Keratinocyte (primary cell): ENCODE results near the gene TRAM2. TPM values are rescaled to one million over a fixed set of nuclear protein-coding genes. Genes with fewer than 3 reads are reported as not detected.

Experiments used
- DNase-seq: peaks from one replicate; pipeline ENCODE4 v3.0.0-alpha.2; 2011; ENCODE audit warnings: low read depth, missing footprints, low spot score
- FAIRE-seq: peaks from 2 replicates; lab custom pipeline; 2011; peaks lifted over from hg19 to GRCh38; lab: Jason Lieb, UNC
- H2AFZ ChIP-seq: 2 replicates; pipeline ENCODE4 v1.6.0; 2012; ENCODE audit warnings: low read length, control low read depth, inconsistent platforms; ENCODE audit not compliant: control insufficient read depth
- H3K27ac ChIP-seq: 2 replicates; pipeline ENCODE4 v1.5.1; 2011; ENCODE audit warnings: low read length; ENCODE audit not compliant: control insufficient read depth, insufficient read depth
- H3K27me3 ChIP-seq: 3 replicates; pipeline ENCODE4 v1.6.0; 2011; ENCODE audit warnings: low read length; ENCODE audit not compliant: control insufficient read depth, insufficient read depth; ENCODE audit errors: extremely low read depth
- H3K36me3 ChIP-seq, 2 experiments: 2 replicates in 1 of 2; 3 replicates in 1 of 2; pipeline ENCODE4 v1.5.1; 2011; ENCODE audit warnings: low read length in 2 of 2, mild to moderate bottlenecking in 1 of 2; ENCODE audit not compliant: control insufficient read depth in 2 of 2, insufficient read depth in 2 of 2; ENCODE audit errors: extremely low read depth in 1 of 2
- H3K4me1 ChIP-seq: 3 replicates; pipeline ENCODE4 v1.5.1; 2011; ENCODE audit warnings: low read length; ENCODE audit not compliant: control insufficient read depth, insufficient read depth; ENCODE audit errors: extremely low read depth
- H3K4me2 ChIP-seq: 3 replicates; pipeline ENCODE4 v1.6.0; 2011; ENCODE audit warnings: low read depth, low read length; ENCODE audit not compliant: control insufficient read depth, insufficient read depth; ENCODE audit errors: extremely low read depth
- H3K4me3 ChIP-seq, 3 experiments: fragments of 200-600 bp in 1 of 3; sonication (generic) in 1 of 3; 2 replicates in 2 of 3; 3 replicates in 1 of 3; pipeline ENCODE4 v1.5.1; 2011 to 2016; ENCODE audit warnings: low read length in 3 of 3, mild to moderate bottlenecking in 3 of 3, control low read depth in 2 of 3, inconsistent platforms in 1 of 3, low read depth in 1 of 3, mixed read lengths in 1 of 3, mixed run types in 1 of 3, moderate library complexity in 1 of 3; ENCODE audit not compliant: control insufficient read depth in 2 of 3, insufficient read depth in 2 of 3; ENCODE audit errors: extremely low read depth in 1 of 3
- H3K79me2 ChIP-seq: 2 replicates; pipeline ENCODE4 v1.6.0; 2012; ENCODE audit warnings: low read length; ENCODE audit not compliant: control insufficient read depth, insufficient read depth
- H3K9ac ChIP-seq: 3 replicates; pipeline ENCODE4 v1.6.0; 2011; ENCODE audit warnings: low read length; ENCODE audit not compliant: control insufficient read depth, insufficient read depth; ENCODE audit errors: extremely low read depth
- H3K9me1 ChIP-seq: 3 replicates; pipeline ENCODE4 v1.6.0; 2011; ENCODE audit warnings: low read length; ENCODE audit not compliant: control insufficient read depth, insufficient read depth; ENCODE audit errors: extremely low read depth
- H3K9me3 ChIP-seq: 2 replicates; pipeline ENCODE4 v1.5.1; 2012; ENCODE audit warnings: low read depth, low read length; ENCODE audit not compliant: control insufficient read depth
- H4K20me1 ChIP-seq: 3 replicates; pipeline ENCODE4 v1.6.0; 2011; ENCODE audit warnings: low read length; ENCODE audit not compliant: control insufficient read depth, insufficient read depth; ENCODE audit errors: extremely low read depth
- EZH2 ChIP-seq: IDR thresholded peaks from one replicate; pipeline ENCODE4 v1.6.1; 2012; ENCODE audit warnings: inconsistent platforms, mild to moderate bottlenecking, low read length, moderate library complexity
- dilution Hi-C: fragments of 300-500 bp; cut with MboI; formaldehyde crosslinking; loops from one replicate; pipeline ENCODE4 v1.7.0; 2020; ENCODE audit warnings: low sequenced_read_pairs; ENCODE audit not compliant: extremely low pct_ligation_motif_present
- polyA plus RNA-seq, 5 experiments: library from polyadenylated mRNA; depleted of rRNA in 3 of 5; stranded (reverse) in 3 of 5; stranded (forward) in 1 of 5; unstranded in 1 of 5; fragments of >200 nt; gene quantifications; 1 replicate in 1 of 5; 2 replicates in 3 of 5; 3 replicates in 1 of 5; pipeline versions ENCODE4 v1.2.1 to v1.2.3, GENCODE V29; 2011 to 2012; ENCODE audit warnings: missing spikeins in 2 of 5, low read depth in 1 of 5, low replicate concordance in 1 of 5
- TF ChIP-seq, protein P1 (sequence below), 3 experiments: IDR thresholded peaks in 1 of 3; conservative IDR thresholded peaks in 1 of 3; optimal IDR thresholded peaks in 1 of 3; 2 replicates in 2 of 3; 3 replicates in 1 of 3; pipeline versions ENCODE3 to v1.5.1; 2011; ENCODE audit warnings: low read length in 3 of 3, mild to moderate bottlenecking in 3 of 3, moderate library complexity in 2 of 3, control low read depth in 1 of 3, inconsistent platforms in 1 of 3; ENCODE audit not compliant: insufficient read depth in 2 of 3; ENCODE audit errors: extremely low read depth in 1 of 3

The TRAM2 gene
- polyA plus RNA-seq, 1 donor (not counting 4 experiments of a cell fraction or from before 2014, with no cell fraction given): 9.2 TPM

GRCh38 chr6:52489881-52490280 lies 87.0 kb downstream of the TRAM2 start:
- Histone ChIP-seq H3K36me3 (peaks cover 0 to 2% of the 10 kb centered on the region in 2 experiments), H3K9me3 (no peaks in the 10 kb centered on the region), H3K4me2 (no peak overlapping the region), H3K4me1 (no peaks in the 10 kb centered on the region), H3K79me2 (no peaks in the 10 kb centered on the region), H3K27ac (no peak overlapping the region), H3K9ac (no peak overlapping the region), H4K20me1 (no peaks in the 10 kb centered on the region), H3K27me3 (no peaks in the 10 kb centered on the region), H3K9me1 (no peaks in the 10 kb centered on the region), H2AFZ (no peak overlapping the region), H3K4me3 (no peak overlapping the region)
- DNase-seq: no peak
- FAIRE-seq: no peak
- TF ChIP-seq, protein P1, sequence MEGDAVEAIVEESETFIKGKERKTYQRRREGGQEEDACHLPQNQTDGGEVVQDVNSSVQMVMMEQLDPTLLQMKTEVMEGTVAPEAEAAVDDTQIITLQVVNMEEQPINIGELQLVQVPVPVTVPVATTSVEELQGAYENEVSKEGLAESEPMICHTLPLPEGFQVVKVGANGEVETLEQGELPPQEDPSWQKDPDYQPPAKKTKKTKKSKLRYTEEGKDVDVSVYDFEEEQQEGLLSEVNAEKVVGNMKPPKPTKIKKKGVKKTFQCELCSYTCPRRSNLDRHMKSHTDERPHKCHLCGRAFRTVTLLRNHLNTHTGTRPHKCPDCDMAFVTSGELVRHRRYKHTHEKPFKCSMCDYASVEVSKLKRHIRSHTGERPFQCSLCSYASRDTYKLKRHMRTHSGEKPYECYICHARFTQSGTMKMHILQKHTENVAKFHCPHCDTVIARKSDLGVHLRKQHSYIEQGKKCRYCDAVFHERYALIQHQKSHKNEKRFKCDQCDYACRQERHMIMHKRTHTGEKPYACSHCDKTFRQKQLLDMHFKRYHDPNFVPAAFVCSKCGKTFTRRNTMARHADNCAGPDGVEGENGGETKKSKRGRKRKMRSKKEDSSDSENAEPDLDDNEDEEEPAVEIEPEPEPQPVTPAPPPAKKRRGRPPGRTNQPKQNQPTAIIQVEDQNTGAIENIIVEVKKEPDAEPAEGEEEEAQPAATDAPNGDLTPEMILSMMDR (optimal IDR thresholded peaks at IDR 0.05 in 1 of 3, IDR thresholded peaks at IDR 0.05 in 1 of 3, conservative IDR thresholded peaks at IDR 0.05 in 1 of 3; ENCODE audit: extremely low read depth in 1 of 3, insufficient read depth in 2 of 3, low read length in 3 of 3): no peak
- no peak for TF ChIP-seq EZH2
- dilution Hi-C loops: no loop called here

- FAIRE-seq (no peak), DNase-seq (no peak)
- H2AFZ ChIP-seq: no peak overlapping the region
- no peak overlapping the region for H3K27ac ChIP-seq
- no peak overlapping the region for H3K4me2 ChIP-seq
- H3K9me1 ChIP-seq: no peaks in the 10 kb centered on the region
- H3K9me3 ChIP-seq: no peaks in the 10 kb centered on the region
- H3K27me3 ChIP-seq: no peaks in the 10 kb centered on the region
- no peaks in the 10 kb centered on the region for H3K36me3 ChIP-seq
- H3K4me1 ChIP-seq: no peaks in the 10 kb centered on the region
- dilution Hi-C loops: no loop called here
- H3K9ac ChIP-seq: no peak overlapping the region
- H3K4me3 ChIP-seq: no peak overlapping the region
- H3K79me2 ChIP-seq: no peaks in the 10 kb centered on the region
- TF ChIP-seq, protein P1 (optimal IDR thresholded peaks at IDR 0.05 in 1 of 3, IDR thresholded peaks at IDR 0.05 in 1 of 3, conservative IDR thresholded peaks at IDR 0.05 in 1 of 3; ENCODE audit: extremely low read depth in 1 of 3, insufficient read depth in 2 of 3, low read length in 3 of 3): no peak
- TF ChIP-seq EZH2: no peak
- H4K20me1 ChIP-seq: no peaks in the 10 kb centered on the region
Measured at GRCh38 chr6:52483671-52484003, 93.2 kb downstream of the TRAM2 start.
